Transverse colon (tissue), 4 donors: ENCODE results near the gene JUN. TPM values are rescaled to one million over a fixed set of nuclear protein-coding genes. Genes with fewer than 3 reads are reported as not detected.

Source experiments
- DNase-seq: peaks from one replicate; pipeline ENCODE4 v3.0.0-alpha.2; 2019
- H3K27ac ChIP-seq, 4 donors: fragments of 200-600 bp; sonication (generic); 2 replicates each; pipeline ENCODE4 v1.5.1; 2016 to 2018; ENCODE audit warnings: inconsistent platforms in 4 of 4
- H3K27me3 ChIP-seq: fragments of 200-600 bp; sonication (generic); 2 replicates; pipeline ENCODE4 v1.5.1; 2017; ENCODE audit warnings: inconsistent platforms
- H3K36me3 ChIP-seq, 4 donors: fragments of 200-600 bp; sonication (generic); 2 replicates each; pipeline ENCODE4 v1.5.1; 2017 to 2019; ENCODE audit warnings: inconsistent platforms in 4 of 4
- H3K4me1 ChIP-seq, 4 donors: fragments of 200-600 bp; sonication (generic); 2 replicates each; pipeline ENCODE4 v1.5.1; 2017 to 2020; ENCODE audit warnings: inconsistent platforms in 4 of 4
- H3K4me3 ChIP-seq, 4 donors: fragments of 200-600 bp; sonication (generic); 1 replicate in 1 of 4; 2 replicates in 3 of 4; pipeline versions ENCODE4 v1.5.1 to v1.6.1; 2017 to 2019; ENCODE audit warnings: inconsistent platforms in 4 of 4
- H3K9me3 ChIP-seq, 2 donors: fragments of 200-600 bp; sonication (generic); 2 replicates each; pipeline ENCODE4 v1.5.1; 2017 to 2019; ENCODE audit warnings: inconsistent platforms in 2 of 2
- EP300 ChIP-seq: sonication (generic); formaldehyde crosslinking; IDR thresholded peaks from one replicate; pipeline ENCODE4 v1.6.1; 2017; ENCODE audit warnings: antibody characterized with exemption, low read depth
- POLR2A ChIP-seq: fragments of 450-650 bp; IDR thresholded peaks from one replicate; pipeline ENCODE4 v1.6.1; 2016; ENCODE audit warnings: antibody characterized with exemption, mild to moderate bottlenecking, moderate library complexity
- POLR2AphosphoS5 ChIP-seq, 3 donors: sonication (generic); formaldehyde crosslinking; IDR thresholded peaks; one replicate each; pipeline ENCODE4 v1.6.1; 2016; ENCODE audit warnings: antibody characterized with exemption in 3 of 3
- WGBS, 2 donors: methylation state at CpG; one replicate each; pipeline ENCODE4 v1.1.5; 2018; ENCODE audit warnings: low coverage in 1 of 2; 5-methylcytosine and 5-hydroxymethylcytosine counted together
- in situ Hi-C, 4 donors: fragments of 200-750 bp; cut with MboI; loops; one replicate each; pipeline versions ENCODE4 v1.15.0 to v1.15.1; 2017; ENCODE audit warnings: low sequenced_read_pairs in 3 of 4, low pct_ligation_motif_present in 1 of 4, low pct_unique_long_range_greater_than_20kb in 1 of 4
- intact Hi-C: fragments of 100-400 bp; cut with DNase I; formaldehyde crosslinking; loops from one replicate; pipeline ENCODE4 v1.15.1; 2023; ENCODE audit warnings: low total_unique reads
- total RNA-seq, 4 donors: library from RNA; depleted of rRNA; stranded (reverse); fragments of >200 nt; gene quantifications; one replicate each; pipeline ENCODE4 v1.1.0, GENCODE V29; 2016
- TF ChIP-seq, protein P1 (sequence below), 5 experiments: fragments of 200-600 bp in 3 of 5; fragments of 450-650 bp in 2 of 5; sonication (generic) in 3 of 5; IDR thresholded peaks; 1 replicate in 2 of 5; 2 replicates in 3 of 5; pipeline ENCODE4 v1.5.1; 2016 to 2017; ENCODE audit warnings: antibody characterized with exemption in 5 of 5, inconsistent platforms in 3 of 5, mild to moderate bottlenecking in 2 of 5, moderate library complexity in 1 of 5

Gene JUN
- total RNA-seq, 4 donors from 2014 or later: 315 to 440 (median 376) TPM

DNA sequence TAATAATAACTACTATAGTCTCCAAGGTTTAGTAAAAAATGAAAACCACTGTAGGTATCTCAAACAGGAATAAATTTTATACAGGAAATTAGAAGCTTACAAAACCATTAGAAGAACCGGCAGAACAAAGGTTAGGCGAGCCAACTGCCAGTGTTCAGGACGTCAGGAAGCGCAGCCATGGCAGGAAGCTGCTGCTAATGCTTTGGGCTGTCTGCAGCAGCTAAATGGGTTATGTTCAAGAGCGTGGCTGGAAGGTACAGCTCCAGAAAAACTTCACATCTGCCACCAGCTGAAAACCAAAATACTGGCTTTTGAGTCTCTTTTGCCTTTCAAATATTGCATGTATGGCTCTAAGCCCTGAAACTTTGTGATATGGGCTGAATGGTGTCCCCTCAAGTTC lies 48.3 kb downstream of the JUN start:
- Histone ChIP-seq H3K4me3 (no peak overlapping the region), H3K36me3 (no peaks in the 10 kb centered on the region), H3K27me3 (no peaks in the 10 kb centered on the region), H3K4me1 (peaks cover 0 to 7% (median 0%) of the 10 kb centered on the region in 4 donors), H3K27ac (no peak overlapping the region), H3K9me3 (no peaks in the 10 kb centered on the region)
- intact Hi-C loops (no loop called here), in situ Hi-C loops (loop anchor here in 2 of 4 donors (5.0 to 25.0 kb wide), 4 partner anchors 552 to 1202 kb away; partner anchors contain the start of genes CYP2J2 (in 1 of the 2) and FGGY (in 1 of the 2))
- WGBS, 2 donors: 85% methylated on average over 5 of the region's 5 CpGs; no CpG with 5 or more reads in 1 of the 2 donors
- TF ChIP-seq EP300: no peak
- no peak for TF ChIP-seq POLR2A
- no peak for TF ChIP-seq POLR2AphosphoS5 (IDR thresholded peaks at IDR 0.05)
- TF ChIP-seq, protein P1, sequence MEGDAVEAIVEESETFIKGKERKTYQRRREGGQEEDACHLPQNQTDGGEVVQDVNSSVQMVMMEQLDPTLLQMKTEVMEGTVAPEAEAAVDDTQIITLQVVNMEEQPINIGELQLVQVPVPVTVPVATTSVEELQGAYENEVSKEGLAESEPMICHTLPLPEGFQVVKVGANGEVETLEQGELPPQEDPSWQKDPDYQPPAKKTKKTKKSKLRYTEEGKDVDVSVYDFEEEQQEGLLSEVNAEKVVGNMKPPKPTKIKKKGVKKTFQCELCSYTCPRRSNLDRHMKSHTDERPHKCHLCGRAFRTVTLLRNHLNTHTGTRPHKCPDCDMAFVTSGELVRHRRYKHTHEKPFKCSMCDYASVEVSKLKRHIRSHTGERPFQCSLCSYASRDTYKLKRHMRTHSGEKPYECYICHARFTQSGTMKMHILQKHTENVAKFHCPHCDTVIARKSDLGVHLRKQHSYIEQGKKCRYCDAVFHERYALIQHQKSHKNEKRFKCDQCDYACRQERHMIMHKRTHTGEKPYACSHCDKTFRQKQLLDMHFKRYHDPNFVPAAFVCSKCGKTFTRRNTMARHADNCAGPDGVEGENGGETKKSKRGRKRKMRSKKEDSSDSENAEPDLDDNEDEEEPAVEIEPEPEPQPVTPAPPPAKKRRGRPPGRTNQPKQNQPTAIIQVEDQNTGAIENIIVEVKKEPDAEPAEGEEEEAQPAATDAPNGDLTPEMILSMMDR (IDR thresholded peaks at IDR 0.05): no peak
- DNase-seq: no peak

DNA sequence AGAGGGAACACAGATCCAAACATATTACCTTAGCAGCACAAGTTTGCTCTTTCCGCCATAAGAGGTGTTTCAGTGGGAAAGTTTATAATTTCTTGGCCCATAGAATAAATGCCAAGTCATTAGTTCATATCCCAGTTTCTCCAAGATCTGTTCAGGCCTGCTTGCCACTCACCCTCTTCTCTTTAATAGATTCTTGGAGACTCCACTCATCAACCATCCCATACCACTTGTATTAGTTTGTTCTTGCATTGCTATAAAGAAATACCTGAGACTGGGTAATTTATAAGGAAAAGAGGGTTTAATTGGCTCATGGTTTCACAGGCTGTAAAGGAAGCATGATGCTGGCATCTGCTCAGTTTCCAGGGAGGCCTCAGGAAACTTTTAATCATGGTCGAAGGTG lies 49.2 kb downstream of the JUN start:
- in situ Hi-C loops (loop anchor here in 2 of 4 donors (5.0 to 25.0 kb wide), 4 partner anchors 553 to 1203 kb away; partner anchors contain the start of genes CYP2J2 (in 1 of the 2) and FGGY (in 1 of the 2)), intact Hi-C loops (no loop called here)
- Histone ChIP-seq H3K9me3 (no peaks in the 10 kb centered on the region), H3K27me3 (no peaks in the 10 kb centered on the region), H3K36me3 (no peaks in the 10 kb centered on the region), H3K27ac (no peak overlapping the region), H3K4me1 (peaks cover 0 to under 1% (median 0%) of the 10 kb centered on the region in 4 donors), H3K4me3 (no peak overlapping the region)
- TF ChIP-seq POLR2A: no peak
- DNase-seq: no peak
- WGBS, 2 donors: 90 to 91% methylated on average over 2 of the region's 2 CpGs

DNA sequence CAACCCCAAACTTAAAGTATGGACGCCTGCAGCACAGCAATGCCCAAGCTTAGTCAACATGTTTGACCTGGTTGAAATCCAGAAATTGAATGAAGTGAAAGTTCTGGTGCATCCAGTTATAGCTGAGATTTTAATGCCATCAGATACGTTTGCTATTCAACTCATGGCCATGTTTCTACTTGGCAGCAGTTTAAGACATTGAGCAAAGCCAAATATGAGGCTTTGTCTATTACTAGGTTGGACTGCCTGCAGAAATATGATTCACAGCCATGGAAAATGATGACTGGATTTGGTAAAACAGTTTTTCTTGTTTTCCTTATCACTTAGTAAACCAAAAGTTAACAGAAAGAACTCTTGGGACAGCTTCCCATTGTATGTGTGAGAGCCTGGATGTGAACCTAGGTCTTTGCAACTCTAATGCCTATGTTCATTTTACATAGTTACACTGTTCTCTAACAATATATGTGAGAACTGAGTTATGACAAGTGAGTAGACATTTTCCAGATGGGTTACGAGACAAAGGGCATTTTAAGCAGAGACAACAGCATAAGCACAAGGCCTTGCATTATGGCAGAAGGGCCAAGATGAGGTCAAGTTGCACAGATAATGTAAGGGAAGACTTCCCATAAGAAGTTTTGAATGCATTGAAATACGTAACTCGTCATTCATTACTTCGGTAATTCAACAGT lies 51.6 kb downstream of the JUN start:
- no peak overlapping the region for H3K4me3 ChIP-seq
- intact Hi-C loops: no loop called here
- no peak for DNase-seq
- in situ Hi-C loops: loop anchor here in 2 of 4 donors (25.0 kb wide), 3 partner anchors 555 to 1205 kb away; partner anchors contain the start of genes CYP2J2 (in 1 of the 2) and FGGY (in 1 of the 2)
- 85 to 96% methylated on average over 4 to 6 of the region's 6 CpGs for WGBS, 2 donors
- H3K4me1 ChIP-seq: no peaks in the 10 kb centered on the region
- no peaks in the 10 kb centered on the region for H3K36me3 ChIP-seq
- TF ChIP-seq POLR2A (no peak), EP300 (no peak), POLR2AphosphoS5 (IDR thresholded peaks at IDR 0.05) (no peak)
- TF ChIP-seq, protein P1 (IDR thresholded peaks at IDR 0.05): no peak
- H3K9me3 ChIP-seq: no peaks in the 10 kb centered on the region
- no peak overlapping the region for H3K27ac ChIP-seq
- H3K27me3 ChIP-seq: no peaks in the 10 kb centered on the region

Other genes starting within 250 kb of the JUN start
- 10 to 100 TPM in 3 of 4 donors, 1 to 10 TPM in 1; 6.4 to 29.4 (median 20.0) TPM for gene OMA1, start 237.3 kb downstream of the JUN start, total RNA-seq
- gene TACSTD2, start 206.8 kb downstream of the JUN start, total RNA-seq: under 1 TPM in 2 of 4 donors, not detected in 2; 0.55 to 0.79 TPM
- gene MYSM1, start 84.0 kb downstream of the JUN start, total RNA-seq: 10 to 100 TPM; 38.8 to 57.5 (median 56.2) TPM